Body of pancreas (tissue), 4 donors: ENCODE data around the gene BSPRY. TPM values are rescaled to one million over a fixed set of nuclear protein-coding genes. Genes with fewer than 3 reads are reported as not detected.

Source experiments
- ATAC-seq: fragments of 150-250 bp; one replicate; pipeline ENCODE4 v1.9.1; 2016
- DNase-seq, 4 donors: peaks; one replicate each; pipeline ENCODE4 v3.0.0-alpha.2; 2019
- H3K27ac ChIP-seq, 4 donors: fragments of 200-600 bp; sonication (generic); 1 replicate in 3 of 4; 2 replicates in 1 of 4; pipeline versions ENCODE4 v1.5.1 to v1.6.1; 2016 to 2019; ENCODE audit warnings: mild to moderate bottlenecking in 1 of 4, mixed read lengths in 1 of 4, moderate library complexity in 1 of 4
- H3K27me3 ChIP-seq, 2 donors: fragments of 200-600 bp; sonication (generic); one replicate each; pipeline ENCODE4 v1.6.0; 2016; ENCODE audit warnings: mild to moderate bottlenecking in 1 of 2
- H3K36me3 ChIP-seq, 2 donors: fragments of 200-600 bp; sonication (generic); replicated peaks in 1 of 2; 2 replicates each; pipeline ENCODE4 v1.5.1; 2016; ENCODE audit warnings: low read depth in 2 of 2; ENCODE audit not compliant: insufficient read depth in 1 of 2
- H3K4me1 ChIP-seq: fragments of 200-600 bp; sonication (generic); one replicate; pipeline ENCODE4 v1.6.0; 2016
- H3K4me3 ChIP-seq, 2 donors: fragments of 200-600 bp; sonication (generic); 1 replicate in 1 of 2; 2 replicates in 1 of 2; pipeline ENCODE4 v1.5.1; 2016 to 2019
- H3K9me3 ChIP-seq, 3 donors: fragments of 200-600 bp; sonication (generic); 1 replicate in 2 of 3; 2 replicates in 1 of 3; pipeline ENCODE4 v1.5.1; 2016
- POLR2A ChIP-seq, 3 donors: fragments of 450-650 bp; IDR thresholded peaks; one replicate each; pipeline ENCODE4 v1.6.1; 2016; ENCODE audit warnings: antibody characterized with exemption in 3 of 3, mild to moderate bottlenecking in 2 of 3
- WGBS, 2 donors: methylation state at CpG; one replicate each; pipeline ENCODE4 v1.1.5; 2017; 5-methylcytosine and 5-hydroxymethylcytosine counted together
- intact Hi-C: fragments of 100-400 bp; cut with DNase I; formaldehyde crosslinking; loops from one replicate; pipeline ENCODE4 v1.15.1; 2023
- total RNA-seq, 2 donors: library from RNA; depleted of rRNA; stranded (reverse); fragments of >200 nt; gene quantifications; one replicate each; pipeline ENCODE4 v1.1.0, GENCODE V29; 2016
- TF ChIP-seq, protein P1 (sequence below), 7 experiments: fragments of 450-650 bp in 4 of 7; fragments of 200-600 bp in 3 of 7; sonication (generic) in 3 of 7; IDR thresholded peaks; one replicate each; pipeline ENCODE4 v1.5.1; 2016 to 2019; ENCODE audit warnings: antibody characterized with exemption in 7 of 7

BSPRY gene
- total RNA-seq, 2 donors from 2014 or later, result 27.0 to 47.0 TPM

DNA sequence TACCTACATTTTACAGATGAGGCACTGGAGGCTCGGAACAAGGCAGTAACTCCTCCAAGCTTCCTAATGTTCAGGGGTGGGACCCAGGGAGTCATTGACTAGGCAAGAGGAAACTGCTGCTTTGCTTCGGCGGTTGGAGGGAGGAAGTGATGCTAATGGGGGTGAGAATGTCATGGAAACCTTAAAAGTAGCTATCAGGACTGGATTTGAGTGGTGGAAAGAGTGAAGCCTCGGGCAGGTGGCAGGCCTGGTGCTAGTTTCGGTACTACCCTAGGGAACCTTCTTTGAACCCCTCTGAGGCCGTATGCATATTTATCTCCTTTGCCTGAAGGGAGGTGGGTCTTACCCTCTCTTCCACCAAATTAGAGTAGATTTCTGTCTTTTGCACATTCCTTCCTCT is 1.6 kb downstream of the BSPRY start:
- no peaks in the 10 kb centered on the region for H3K27me3 ChIP-seq
- no peaks in the 10 kb centered on the region for H3K9me3 ChIP-seq
- H3K4me3 ChIP-seq, result no peak overlapping the region
- no peak for ATAC-seq
- no peak for DNase-seq
- TF ChIP-seq, protein P1, sequence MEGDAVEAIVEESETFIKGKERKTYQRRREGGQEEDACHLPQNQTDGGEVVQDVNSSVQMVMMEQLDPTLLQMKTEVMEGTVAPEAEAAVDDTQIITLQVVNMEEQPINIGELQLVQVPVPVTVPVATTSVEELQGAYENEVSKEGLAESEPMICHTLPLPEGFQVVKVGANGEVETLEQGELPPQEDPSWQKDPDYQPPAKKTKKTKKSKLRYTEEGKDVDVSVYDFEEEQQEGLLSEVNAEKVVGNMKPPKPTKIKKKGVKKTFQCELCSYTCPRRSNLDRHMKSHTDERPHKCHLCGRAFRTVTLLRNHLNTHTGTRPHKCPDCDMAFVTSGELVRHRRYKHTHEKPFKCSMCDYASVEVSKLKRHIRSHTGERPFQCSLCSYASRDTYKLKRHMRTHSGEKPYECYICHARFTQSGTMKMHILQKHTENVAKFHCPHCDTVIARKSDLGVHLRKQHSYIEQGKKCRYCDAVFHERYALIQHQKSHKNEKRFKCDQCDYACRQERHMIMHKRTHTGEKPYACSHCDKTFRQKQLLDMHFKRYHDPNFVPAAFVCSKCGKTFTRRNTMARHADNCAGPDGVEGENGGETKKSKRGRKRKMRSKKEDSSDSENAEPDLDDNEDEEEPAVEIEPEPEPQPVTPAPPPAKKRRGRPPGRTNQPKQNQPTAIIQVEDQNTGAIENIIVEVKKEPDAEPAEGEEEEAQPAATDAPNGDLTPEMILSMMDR (IDR thresholded peaks at IDR 0.05), result no peak
- TF ChIP-seq POLR2A (IDR thresholded peaks at IDR 0.05), result no peak
- intact Hi-C loops, result no loop called here
- peak overlapping the region; percentile 40 to 86 (median 76) for H3K27ac ChIP-seq
- H3K4me1 ChIP-seq, result peaks cover 15% of the 10 kb centered on the region
- WGBS, 2 donors, result 39 to 61% methylated on average over 6 of the region's 6 CpGs
- no peaks in the 10 kb centered on the region for H3K36me3 ChIP-seq

DNA sequence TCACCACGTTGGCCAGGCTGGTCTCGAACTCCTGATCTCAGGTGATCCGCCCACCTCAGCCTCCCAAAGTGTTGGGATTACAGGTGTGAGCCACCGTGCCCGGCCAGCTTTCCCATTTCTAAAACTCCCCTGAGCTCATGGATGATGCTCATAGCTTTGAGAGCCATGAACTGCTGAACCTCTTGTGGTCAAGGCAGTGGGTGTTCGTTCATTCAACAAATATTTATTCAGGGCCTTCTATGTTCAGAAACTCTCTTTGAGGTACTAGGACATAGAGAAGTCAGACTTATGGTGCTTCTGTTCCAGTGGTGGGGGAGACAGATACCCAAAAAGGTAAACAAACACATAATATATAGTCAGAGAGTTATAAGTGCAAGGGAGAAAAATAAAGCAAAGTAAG is 2.7 kb downstream of the BSPRY start:
- intact Hi-C loops, result no loop called here
- no peaks in the 10 kb centered on the region for H3K36me3 ChIP-seq
- ATAC-seq (no peak), DNase-seq (no peak)
- H3K27ac ChIP-seq, result no peak overlapping the region
- H3K4me3 ChIP-seq, result no peak overlapping the region
- no peaks in the 10 kb centered on the region for H3K9me3 ChIP-seq
- no peaks in the 10 kb centered on the region for H3K27me3 ChIP-seq
- TF ChIP-seq POLR2A (IDR thresholded peaks at IDR 0.05), result no peak
- TF ChIP-seq, protein P1 (IDR thresholded peaks at IDR 0.05), result no peak
- peaks cover 18% of the 10 kb centered on the region for H3K4me1 ChIP-seq
- WGBS, 2 donors, result 74 to 81% methylated on average over 6 of the region's 6 CpGs

DNA sequence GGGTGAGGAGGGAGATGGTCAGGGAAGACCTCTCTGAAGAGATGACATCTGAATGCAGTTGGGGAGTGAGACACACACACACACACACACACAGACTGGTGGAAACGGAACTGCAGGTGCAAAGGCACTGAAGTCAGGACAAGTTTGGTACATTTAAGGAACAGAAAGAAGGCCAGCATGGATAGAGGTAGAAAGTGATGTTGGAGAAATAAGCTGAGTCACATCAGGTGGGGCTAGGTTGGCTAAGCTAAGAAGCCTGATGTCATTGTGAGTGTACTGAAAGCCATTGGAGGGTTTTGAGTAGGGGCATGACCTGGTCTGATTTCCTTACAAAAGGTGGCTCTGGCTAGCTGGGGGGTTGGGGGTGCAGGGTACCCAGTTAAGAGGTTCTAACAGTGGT is 3.1 kb downstream of the BSPRY start:
- no peaks in the 10 kb centered on the region for H3K27me3 ChIP-seq
- peaks cover 20% of the 10 kb centered on the region for H3K4me1 ChIP-seq
- no peak overlapping the region for H3K4me3 ChIP-seq
- WGBS, 2 donors, result 50 to 77% methylated on average over 1 of the region's 1 CpG
- no peak for TF ChIP-seq POLR2A (IDR thresholded peaks at IDR 0.05)
- TF ChIP-seq, protein P1 (IDR thresholded peaks at IDR 0.05), result no peak
- H3K9me3 ChIP-seq, result no peaks in the 10 kb centered on the region
- no peaks in the 10 kb centered on the region for H3K36me3 ChIP-seq
- no peak overlapping the region for H3K27ac ChIP-seq
- DNase-seq, result no peak
- ATAC-seq, result no peak
- intact Hi-C loops, result no loop called here

DNA sequence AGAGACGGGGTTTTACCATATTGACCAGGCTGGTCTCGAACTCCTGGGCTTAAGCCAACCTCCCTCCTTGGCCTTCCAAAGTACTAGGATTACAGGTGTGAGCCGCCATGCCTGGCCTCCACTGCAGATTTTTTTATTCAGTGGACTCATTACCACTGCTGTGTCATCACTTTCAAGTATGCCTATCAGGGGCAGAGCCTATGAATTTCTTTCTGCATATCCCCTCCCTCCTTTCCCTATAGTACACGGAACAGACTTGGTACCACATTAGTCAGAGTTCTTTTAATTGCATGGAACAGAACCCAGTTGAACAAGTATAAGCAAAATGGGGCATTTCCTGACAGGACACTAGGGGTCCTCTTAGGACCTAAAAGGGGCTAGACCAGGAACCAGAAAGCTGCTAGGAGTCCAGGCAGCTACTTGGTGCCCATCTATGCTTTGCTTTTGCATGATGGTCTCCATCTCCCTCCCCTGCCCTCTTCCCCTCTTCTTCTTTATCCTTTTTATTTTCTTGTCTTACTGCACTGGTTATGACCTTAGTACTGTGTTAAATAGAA is 5.8 kb downstream of the BSPRY start:
- WGBS, 2 donors, result 92 to 100% methylated on average over 2 to 4 of the region's 4 CpGs
- no peak for TF ChIP-seq POLR2A (IDR thresholded peaks at IDR 0.05)
- TF ChIP-seq, protein P1 (IDR thresholded peaks at IDR 0.05), result peak in 2 of 7 experiments; percentile 11 to 28

DNA sequence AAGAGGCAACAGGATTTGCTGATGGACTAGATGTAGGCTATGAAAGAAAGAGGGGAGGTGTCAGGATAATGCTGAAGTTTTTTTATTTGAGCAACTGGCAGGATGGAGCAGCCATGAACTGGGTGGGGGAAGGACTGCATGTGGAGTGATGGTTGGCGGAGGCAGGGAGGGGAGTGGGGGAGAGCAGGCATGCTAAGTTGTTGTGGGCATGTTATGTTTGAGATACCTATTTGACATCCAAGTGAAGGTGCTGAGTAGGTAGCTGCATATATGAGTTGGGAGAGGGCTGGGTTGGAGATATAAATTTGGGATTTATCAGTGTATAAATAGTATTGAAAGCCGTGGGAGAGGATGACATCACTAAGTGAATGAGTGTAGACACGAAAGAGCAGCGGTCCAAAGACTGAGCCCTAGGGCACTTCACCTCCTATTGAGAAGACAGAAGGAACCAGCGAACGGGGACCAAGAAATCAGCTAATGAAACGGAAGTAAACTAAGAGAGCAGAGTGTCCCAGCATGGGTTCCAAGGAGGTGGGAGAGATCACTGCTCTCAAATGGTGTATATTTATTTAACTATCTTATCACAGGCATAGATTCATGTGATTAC is 7.4 kb downstream of the BSPRY start:
- Histone ChIP-seq H3K4me3 (no peak overlapping the region), H3K4me1 (peaks cover 13% of the 10 kb centered on the region), H3K36me3 (no peaks in the 10 kb centered on the region), H3K27ac (no peak overlapping the region), H3K9me3 (no peaks in the 10 kb centered on the region), H3K27me3 (no peaks in the 10 kb centered on the region)
- WGBS, 2 donors, result 71 to 76% methylated on average over 7 of the region's 7 CpGs
- intact Hi-C loops, result no loop called here
- DNase-seq (no peak), ATAC-seq (no peak)
- TF ChIP-seq POLR2A (IDR thresholded peaks at IDR 0.05), result no peak
- TF ChIP-seq, protein P1 (IDR thresholded peaks at IDR 0.05), result no peak

More for the DNA sequence above, 5.8 kb downstream of the BSPRY start:
- no peak overlapping the region for H3K27ac ChIP-seq
- intact Hi-C loops, result no loop called here
- ATAC-seq, result no peak
- no peaks in the 10 kb centered on the region for H3K9me3 ChIP-seq
- H3K4me1 ChIP-seq, result peaks cover 27% of the 10 kb centered on the region
- H3K36me3 ChIP-seq, result no peaks in the 10 kb centered on the region
- no peaks in the 10 kb centered on the region for H3K27me3 ChIP-seq
- H3K4me3 ChIP-seq, result no peak overlapping the region
- DNase-seq, result no peak
